Uterine smooth muscle cell (primary cell): ENCODE measurements around the gene RIC3. TPM values are rescaled to one million over a fixed set of nuclear protein-coding genes. Genes with fewer than 3 reads are reported as not detected.

Source experiments
- total RNA-seq: library from RNA; depleted of rRNA; stranded (reverse); fragments of >200 nt; gene quantifications from 2 replicates; pipeline ENCODE4 v1.2.3, GENCODE V29; 2014

Gene RIC3
- under 0.01 and 0.11 TPM in 2 replicates for total RNA-seq

GRCh38 chr11:8168485-8169257 lies at the start of gene RIC3:
RIC3 (minus strand) TSS chr11:8169025; CDS start chr11:8168989, 36 bp downstream.

GRCh38 chr11:8080674-8081590 lies 87.9 kb downstream of the RIC3 start, which contains the start of gene TUB:
TUB (plus strand) TSS chr11:8081211; CDS start chr11:8081511, 300 bp downstream.

Other genes with a start within 250 kb of the RIC3 start
- gene OR10A6, start 237.8 kb downstream of the RIC3 start, total RNA-seq, result not detected in 2 replicates
- gene OR10A3, start 227.3 kb downstream of the RIC3 start, total RNA-seq, result 0.11 and 0.12 TPM in 2 replicates
- 4.0 and 10.7 TPM in 2 replicates for gene NLRP10, start 203.6 kb downstream of the RIC3 start, total RNA-seq
- 147 and 210 TPM in 2 replicates for gene EIF3F, start 181.7 kb downstream of the RIC3 start, total RNA-seq
- gene TUB, start 87.8 kb downstream of the RIC3 start, total RNA-seq, result 8.9 and 16.7 TPM in 2 replicates
- not detected in 2 replicates for gene LMO1, start 94.9 kb upstream of the RIC3 start, total RNA-seq